Activated CD4-positive, alpha-beta T cell treated with anti-CD3 and anti-CD28 coated beads, Interleukin-2, amount 50 U/mL, for 1 hour (primary cell): ENCODE data around the gene LDB1.

ENCODE experiments used
- DNase-seq: peaks from one replicate; pipeline ENCODE4 v3.0.0-alpha.2; 2020

Gene LDB1

GRCh38 chr10:102134416-102134815, 14.2 kb upstream of the LDB1 start:
- DNase-seq = no peak

- DNase-seq = peak; percentile 23
These were observed 13.4 kb upstream of the LDB1 start for GRCh38 chr10:102133373-102134195.

DNA sequence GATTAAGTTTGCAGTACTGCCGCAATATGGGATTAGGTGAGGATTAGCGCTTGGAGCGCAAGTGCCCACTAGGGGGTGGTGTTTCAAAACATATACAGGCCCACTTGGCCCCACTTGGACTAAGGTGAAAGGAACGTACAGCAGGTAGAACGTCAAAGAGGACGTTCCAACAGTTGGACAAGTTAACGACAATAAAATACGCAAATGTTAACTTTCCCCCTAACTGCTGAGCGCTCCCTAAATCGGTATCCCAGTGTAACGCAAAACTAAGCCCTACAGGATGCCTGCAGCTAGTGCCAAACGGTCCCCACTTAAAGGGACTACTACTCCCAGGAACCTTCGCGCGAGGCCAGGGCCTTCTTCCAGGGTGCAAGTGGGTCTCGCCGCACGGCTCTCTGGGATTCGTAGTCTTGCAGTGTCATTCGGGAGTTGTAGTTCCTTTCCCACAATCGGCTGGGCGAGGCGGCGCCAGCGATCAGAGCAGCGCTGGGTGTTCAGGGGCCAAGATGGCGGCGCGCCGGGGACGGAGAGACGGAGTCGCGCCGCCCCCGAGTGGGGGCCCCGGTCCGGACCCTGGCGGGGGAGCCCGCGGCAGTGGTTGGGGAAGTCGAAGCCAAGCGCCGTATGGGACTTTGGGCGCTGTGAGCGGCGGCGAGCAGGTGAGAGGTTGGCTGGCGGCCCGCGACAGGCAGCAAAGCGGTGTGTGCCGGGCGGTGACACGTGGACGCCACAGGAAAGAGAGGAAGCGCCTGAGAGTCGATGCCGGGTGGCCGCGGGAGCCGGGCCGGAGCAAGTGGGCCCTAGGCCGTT, 12.6 kb upstream of the LDB1 start, which contains the start of gene PPRC1:
PPRC1 (plus strand) TSS at position 478 of the 810 bp plus-strand sequence; CDS start at position 507, 29 bp downstream.
- DNase-seq = peak; percentile 96

DNA sequence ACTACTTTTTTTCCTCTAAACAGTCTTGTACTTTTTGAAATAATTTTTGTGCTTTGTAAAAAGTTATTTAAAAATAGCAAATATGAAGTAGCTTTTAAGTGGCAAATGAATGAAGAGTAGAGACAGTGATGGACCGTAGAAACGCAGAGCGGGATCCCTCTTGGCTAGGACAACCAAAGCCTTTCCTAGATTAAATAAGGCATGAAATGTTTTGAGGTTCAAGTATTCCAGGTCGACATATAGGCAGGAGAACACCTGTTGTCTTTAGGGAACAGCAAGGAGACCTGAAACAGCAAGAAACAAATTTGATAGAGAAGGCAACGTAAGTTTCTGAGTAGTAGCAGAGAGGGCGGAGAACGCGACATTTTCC, 12.0 kb upstream of the LDB1 start:
- DNase-seq = no peak

DNA sequence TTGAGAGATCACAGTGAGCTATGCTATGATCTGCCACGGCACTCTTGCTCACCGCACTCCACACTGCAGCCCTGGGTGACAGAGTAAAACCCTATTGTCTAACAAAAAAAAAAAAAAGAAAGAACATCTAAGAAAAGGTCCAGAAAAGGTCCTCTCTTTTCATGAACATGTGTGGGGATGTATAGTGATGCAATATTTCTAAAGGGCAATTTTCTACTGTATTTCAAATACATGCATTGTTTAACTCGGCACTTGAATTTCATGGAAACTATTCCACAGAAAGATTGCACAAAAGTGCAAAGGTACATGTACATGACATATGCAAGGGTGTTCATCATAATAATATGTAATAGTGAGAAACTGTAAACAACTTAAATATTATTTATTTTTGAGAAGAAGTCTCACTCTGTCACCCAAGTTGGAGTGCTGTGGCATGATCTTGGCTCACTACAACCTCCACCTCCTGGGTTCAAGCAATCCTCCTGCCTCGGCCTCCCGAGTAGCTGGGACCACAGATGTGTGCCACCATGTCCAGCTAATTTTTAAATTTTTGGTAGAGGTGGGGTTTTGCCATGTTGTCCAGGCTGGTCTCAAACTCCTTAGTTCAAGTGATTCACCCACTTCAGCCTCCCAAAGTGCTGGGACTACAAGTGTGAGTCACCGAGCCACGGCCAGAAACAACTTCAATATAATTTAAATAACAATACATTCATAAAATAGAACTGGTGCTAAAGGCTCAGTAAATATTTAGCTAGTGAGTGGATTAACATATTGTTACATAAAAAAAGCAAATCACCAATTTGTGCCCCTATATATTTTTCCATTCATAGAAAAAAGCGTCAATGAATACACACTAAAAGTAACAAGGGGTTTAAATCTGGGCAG, 11.4 kb upstream of the LDB1 start:
- no peak for DNase-seq

DNA sequence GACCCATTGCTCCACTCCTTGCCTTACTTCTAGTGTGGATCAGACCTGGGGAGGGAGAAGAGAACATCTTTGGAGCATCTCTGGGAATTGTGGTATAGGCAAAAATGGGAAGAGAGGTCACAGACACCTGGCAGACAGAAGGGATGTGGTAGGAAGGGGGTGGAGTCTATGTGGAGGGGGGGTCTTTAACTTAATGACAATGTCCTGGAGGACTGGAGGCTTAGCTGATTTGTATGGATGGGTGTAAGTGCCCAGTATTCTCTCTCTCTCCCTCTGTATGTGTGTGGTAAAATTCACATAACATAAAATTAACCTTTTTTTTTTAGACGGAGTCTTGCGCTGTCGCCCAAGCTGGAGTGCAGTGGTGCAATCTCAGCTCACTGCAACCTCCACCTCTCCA, 3.1 kb upstream of the LDB1 start:
- DNase-seq = no peak

GRCh38 chr10:102122450-102122849, 2.3 kb upstream of the LDB1 start:
- no peak for DNase-seq

DNA sequence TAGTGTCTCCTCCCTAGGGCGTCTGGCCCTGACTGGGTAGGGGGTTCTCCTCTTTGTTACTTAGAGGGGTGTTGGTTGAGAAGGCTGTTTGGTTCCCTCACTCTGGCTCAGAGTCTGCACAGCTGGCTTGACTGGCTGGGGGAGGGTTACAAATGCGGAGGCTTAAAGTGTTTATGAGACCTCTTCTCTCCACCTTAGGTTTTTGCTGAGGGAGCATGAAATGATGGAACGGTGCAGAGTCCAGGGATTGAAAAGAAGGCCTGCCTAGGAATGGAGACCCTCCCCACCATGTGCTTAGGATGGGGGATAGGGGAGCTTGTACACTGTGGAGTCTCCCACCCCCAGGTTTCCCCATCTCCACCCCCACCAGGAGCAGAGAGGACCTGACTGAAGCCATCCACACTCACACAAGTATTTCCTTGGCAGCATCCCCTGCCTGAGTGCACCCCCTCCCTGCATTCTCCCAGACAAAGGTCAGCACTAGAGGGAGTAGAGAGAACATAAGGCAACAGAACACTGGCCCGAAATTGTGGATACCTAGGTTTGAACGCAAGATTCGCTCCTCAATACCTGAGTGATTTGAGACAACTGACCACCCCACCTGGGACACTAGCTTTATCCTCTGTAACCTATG, 1.7 kb upstream of the LDB1 start:
- DNase-seq = no peak

- peak; percentile 16 for DNase-seq
These were observed 997 bp upstream of the LDB1 start for GRCh38 chr10:102120991-102121738.

DNA sequence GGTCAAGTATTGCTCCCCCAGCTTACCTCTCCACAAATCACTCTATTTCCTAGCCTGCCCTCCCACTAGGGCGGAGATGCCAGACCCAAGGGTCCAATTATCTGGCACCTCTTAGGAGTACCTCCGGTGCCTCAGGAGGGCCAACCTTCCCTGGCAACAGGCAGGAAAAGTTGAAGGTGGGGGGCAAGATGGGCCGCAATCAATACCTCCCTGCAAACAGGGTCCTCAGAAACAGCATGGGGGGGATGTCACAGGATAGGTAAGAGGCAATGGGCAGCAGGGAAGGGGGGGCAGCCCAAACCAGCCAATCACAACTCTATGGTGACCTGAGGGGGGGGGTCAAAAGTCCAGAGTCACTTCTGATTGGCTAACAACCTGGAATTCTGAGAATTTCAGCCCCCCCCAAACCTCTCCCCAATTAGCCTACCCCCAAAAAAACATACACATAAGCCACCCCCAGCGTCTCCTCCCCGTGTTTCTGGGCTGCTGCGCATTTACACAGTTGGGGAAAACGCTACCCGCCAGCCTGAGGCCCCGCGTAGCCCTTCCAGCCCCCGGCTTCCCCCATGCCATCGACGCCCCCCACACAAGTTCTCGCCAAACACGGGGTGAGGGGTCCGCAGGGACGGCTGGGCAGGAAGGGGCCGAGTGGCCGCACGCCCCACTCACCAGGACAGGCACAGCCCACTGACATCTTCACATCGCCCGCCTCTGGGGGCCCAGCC, 589 bp downstream of the LDB1 start:
- peak; percentile 39 for DNase-seq

DNA sequence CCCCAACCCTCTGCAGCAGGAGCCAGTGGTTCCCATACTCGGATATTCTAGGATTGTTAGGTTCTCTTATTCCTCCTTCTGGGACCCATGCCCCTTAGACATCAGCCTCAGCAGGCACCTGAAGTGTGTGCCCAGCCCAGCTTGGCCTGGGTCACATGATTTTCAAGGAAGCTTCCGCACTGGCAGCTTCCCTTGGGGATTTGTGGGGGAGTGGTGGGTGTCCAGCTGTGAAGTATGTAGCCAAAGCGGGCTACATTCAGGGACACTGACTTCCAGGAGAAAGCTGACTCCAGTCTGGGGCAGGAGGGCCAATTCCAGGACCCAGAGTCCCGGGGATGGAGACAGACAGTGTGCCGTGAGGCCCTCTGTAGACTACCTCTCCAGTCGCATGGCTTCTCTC, 1.3 kb downstream of the LDB1 start:
- DNase-seq = no peak

GRCh38 chr10:102117391-102118159, 2.6 kb downstream of the LDB1 start:
- peak; percentile 62 for DNase-seq

GRCh38 chr10:102116656-102117055, 3.5 kb downstream of the LDB1 start:
- DNase-seq = no peak

DNA sequence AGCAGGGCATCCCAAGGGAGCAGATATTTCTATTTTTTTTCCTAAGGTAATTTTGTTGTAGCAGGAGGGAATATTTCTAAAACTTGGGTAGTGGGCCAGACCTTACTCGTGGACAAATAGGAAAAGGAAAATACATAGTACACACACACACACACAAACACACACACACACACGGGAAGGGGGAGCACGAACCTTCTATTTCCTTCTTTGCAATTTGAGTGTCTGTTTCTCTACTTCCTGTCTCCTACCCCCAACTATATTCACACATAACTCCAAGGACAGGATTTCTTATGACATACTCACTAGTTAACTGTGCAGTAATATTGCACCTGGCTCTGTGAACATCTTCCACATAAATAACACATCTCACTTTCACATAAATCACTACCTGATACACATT, 4.4 kb downstream of the LDB1 start:
- DNase-seq = no peak

GRCh38 chr10:102114861-102115618, 5.1 kb downstream of the LDB1 start:
- peak; percentile 80 for DNase-seq

DNA sequence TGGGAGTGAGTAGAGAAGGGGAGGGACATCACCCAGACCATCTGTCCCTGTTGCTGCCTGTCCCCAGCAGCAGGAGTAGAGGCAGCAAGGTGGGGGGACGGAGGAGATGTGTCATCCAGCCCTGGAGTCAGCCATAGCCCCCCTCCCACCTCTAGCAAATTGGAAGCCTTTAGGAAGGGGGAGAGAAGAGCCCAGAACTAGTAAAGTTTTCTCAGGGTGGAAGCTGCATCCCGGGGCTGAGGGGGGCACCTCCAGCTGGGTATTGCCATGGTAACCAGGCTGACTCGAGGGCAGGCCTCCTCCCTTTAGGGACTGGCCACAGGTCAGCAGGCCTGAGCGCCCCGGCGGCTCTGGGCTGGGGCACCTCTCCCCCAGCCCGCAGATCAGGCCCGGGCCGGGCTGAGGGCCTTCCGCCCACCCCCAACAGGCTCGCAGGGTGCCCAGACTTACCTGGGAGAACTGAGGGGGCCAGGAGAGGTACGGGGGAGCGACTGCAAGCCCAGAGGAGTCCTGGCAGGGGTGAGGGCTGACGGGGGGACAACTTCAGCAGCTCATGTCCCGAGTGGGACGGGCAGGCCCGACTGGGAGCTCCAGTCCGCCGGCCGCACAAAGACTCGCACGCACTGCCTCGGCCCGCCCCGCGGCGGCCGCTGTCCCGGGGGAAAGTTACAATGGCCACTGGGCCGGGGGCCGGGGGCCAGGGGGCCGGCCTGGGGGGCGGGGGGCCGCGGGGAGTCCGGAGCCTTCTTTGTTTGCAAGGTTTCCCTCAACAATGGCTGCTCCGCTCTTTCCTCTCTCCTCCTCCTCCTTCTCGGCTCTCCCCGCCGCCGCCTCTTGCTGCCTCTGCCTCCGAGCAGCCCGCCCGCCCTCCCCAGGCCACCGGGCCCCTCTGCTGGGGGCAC, 6.0 kb downstream of the LDB1 start:
- DNase-seq = no peak

GRCh38 chr10:102113261-102113955, 6.8 kb downstream of the LDB1 start:
- no peak for DNase-seq
